Stimulated activated CD4-positive, alpha-beta T cell treated with anti-CD3 and anti-CD28 coated beads, Interleukin-4, amount 100 ng/mL, for 48 hours (primary cell): ENCODE measurements around the gene TP73.

Experiments used
- DNase-seq, 2 donors: peaks; one replicate each; pipeline ENCODE4 v3.0.0-alpha.2; 2020; ENCODE audit warnings: low read depth in 2 of 2

Gene TP73

DNA sequence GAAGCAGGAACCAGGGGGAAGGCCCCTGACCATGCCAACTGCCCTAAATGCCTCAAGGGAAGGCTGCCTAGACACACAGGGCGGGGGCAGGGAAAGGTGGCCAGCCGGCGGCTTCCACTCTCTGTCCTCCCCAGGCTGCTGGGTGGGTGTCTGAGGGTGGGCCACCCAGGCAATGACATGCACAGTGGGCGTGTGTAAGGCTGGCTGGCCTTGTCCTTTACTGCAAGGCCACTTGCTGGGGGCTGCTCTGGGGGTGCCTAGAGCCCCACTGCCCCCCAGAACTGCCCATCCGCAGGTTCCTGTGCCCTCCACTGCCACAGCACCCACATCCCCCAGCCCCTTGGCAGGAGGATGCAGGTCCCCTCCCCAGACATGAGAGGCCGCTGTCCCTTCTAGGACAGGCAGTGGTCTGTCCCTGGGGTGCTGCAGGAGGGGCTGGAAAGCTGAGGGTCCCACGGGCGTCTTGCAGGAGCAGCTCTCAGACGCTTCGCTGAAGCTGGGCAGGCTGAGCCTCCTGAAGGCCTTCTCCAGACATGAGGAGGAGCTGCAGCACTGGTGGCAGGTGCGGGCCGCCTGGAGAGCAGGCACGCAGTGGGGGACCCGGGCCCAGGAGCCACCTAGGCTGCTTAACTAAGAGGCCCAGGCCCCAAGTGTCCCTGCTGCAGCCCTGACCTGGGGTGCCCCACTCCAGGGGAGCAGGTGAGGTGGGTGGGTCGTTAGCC, 110.0 kb downstream of the TP73 start:
- DNase-seq = no peak

DNA sequence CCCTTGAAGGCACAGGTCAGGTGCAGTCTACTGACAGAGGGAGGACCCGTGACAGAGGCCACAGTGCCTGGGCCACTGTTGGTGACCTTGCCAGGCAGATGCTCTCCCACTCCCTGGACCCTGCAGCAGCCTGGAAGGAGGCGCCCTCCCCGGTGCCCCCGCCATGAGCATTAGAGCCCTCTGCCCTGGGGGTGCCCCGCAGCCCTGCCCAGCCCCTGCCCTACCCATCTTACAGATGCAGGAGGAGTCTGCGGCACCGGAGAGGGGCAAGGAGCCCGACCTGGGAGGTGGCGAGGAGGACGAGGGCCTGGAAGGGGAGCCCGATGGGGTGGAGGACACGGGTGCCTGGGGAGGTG, 110.5 kb downstream of the TP73 start:
- no peak for DNase-seq

DNA sequence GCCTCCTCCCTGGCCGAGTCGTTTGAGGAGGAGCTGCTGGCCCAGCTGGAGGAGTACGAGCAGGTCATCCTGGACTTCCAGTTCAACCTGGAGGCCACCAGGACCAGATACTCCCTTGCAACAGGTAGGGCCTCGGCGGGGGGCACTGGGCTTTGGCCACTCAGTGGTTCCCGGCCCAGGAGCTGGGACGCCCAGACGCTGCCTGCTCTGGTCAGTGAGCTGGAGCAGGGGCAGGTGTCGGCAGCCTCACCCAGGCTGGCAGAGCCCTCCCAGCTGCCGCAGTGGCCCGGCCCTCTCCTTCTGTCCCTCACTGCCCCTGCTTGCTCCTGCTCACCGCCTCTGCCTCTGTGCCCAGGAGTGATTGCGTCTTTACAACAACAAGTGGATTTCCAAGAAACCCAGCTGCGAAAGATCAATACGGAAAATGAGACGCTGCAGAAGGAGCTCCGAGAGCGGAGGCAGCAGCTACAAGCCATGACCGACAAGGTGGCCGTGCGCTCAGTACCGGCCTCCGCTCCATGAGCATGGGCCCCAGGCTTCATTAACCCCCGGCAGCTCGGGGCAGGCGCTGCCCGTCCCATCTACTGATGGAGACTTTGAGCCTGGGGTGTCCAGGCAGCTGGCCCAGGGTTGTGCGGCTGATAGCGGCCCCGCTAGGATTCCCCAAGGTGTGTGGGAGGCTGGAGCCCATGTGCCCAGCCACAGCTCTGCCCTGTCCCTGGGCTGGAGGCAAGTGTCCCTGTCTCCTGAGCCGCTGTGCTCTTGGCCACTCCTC, 111.2 kb downstream of the TP73 start:
- no peak for DNase-seq

DNA sequence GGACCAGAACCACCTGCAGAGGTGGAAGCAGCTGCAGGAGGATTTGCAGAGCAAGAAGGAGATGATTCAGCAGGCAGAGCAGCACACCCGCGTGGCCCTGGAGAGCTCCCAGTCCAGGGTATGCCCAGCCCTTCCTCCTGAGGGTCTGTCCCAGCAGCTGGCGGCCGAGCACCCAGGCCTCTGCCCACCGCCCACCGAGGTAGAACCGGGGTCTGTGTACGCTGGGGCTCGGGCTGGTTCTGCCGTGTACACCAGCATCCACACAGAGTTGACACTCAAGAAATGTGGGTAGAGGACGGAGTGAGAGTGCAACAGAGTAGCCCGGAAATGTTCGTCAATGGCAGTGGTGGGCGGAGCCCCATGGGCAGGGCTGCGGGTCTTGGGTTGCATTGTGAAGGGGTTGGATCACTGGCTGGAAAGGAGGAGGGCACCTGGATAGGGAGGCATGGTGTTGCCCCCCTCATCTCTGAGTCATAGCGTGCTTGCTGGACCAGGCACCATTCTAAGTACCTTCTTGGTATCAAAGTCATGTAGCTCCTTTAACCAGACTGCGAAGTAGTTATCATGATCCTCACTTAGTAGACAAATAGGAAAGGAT, 115.1 kb downstream of the TP73 start:
- DNase-seq = no peak

DNA sequence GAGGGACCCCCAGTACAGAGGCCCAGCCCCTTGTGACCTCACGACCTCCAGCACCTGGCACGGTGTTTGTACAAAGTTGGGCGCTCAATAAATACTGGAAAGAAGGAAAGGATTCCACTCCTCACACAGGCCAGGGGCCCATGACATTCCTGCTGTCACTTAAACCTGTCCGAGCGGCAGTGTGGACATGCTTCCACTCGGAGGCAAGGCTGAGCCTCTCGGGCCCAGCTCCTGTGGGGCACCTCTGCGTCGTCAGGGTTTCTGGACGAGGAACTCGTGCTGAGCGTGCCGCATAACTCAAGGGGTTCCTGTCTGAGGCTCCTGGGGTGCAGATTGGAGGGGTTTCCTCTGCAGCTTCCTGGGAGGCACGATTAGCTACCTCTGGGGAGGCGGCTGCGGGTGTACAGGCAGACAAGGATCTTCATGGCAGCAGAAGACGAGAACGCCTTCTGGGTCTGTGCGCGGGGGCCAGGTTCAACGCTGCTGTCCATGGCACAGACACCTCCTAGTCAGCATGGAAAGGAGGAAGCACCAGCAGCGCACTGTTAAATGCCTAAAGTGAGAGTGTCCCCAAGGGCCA, 116.6 kb downstream of the TP73 start:
- DNase-seq = no peak

DNA sequence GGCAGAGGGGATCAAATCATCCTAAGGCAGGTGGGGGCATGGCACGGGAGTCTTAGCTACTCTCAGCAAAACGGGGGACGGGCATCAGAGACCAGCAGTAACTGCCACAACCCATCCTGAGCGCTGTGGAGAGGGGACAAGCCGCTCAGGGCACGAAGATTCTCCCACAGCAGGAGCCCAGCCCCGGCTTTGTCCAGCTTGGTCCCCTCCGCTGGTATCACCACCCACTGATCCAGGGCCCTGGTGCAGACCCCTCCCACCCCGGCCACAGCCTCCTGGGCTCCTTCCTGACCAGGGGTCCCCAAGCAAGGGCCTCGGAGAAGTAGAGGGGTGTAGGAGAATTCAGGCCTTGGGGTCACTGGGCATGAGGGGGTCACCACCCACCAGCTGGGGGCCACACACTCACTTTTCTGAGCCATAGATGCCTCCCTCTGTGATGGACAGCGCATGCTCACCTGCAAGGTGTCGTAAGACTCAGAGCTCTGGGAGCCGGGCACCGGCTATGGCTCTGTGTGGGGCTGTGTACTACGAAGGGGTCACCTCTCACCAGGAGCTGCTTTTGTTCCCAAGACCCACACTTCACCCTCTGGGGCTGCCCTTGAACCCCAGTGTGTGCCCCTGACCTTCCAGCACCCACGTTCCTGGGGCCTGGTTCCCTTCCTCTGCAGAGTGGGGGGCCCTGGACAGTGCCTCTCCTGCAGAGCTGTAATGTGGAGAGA, 117.9 kb downstream of the TP73 start:
- no peak for DNase-seq

DNA sequence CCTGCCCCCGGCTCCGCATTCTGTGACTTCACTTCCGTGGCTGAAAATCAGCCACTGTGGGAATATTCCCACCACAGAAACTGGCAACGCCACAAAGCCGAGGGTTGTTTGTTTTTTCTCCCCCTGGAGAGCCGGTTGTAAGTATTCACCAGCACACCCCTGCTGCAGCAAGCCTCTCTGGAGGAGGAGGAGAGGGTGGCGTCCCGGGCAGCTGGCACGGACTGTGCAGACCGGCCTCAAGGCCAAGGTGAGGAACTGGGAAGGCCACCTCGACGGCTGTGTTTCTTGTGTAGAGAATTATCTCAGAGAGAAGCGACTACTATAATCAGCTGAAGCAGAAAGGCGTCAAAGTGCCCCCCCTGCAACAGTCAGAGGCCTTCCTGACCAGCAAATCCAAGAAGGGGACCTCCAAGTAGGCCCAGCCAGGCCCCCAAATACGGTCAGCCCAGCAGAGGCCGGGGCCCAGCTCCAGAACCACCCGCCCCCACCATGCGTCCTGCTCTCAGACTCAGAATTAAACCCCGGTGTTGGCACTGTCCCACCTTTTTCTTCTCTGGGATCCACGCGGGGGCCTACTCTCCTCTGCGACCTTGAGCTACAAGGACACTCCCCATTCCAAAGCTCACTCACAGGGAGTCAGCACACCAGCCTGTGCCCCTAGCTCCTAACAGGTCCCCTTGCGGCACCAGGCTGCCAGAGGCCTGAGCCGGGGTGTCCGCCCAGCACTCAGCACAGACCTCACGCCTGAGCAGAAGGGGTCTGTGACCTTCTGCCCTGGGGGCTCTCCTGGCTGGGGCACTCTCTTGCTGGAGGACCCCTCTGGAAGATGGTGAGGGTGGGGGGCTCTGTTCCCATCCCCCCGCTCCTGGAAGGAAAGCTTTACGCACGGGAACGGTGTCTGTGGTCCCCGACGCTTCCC, 119.1 kb downstream of the TP73 start:
- no peak for DNase-seq

DNA sequence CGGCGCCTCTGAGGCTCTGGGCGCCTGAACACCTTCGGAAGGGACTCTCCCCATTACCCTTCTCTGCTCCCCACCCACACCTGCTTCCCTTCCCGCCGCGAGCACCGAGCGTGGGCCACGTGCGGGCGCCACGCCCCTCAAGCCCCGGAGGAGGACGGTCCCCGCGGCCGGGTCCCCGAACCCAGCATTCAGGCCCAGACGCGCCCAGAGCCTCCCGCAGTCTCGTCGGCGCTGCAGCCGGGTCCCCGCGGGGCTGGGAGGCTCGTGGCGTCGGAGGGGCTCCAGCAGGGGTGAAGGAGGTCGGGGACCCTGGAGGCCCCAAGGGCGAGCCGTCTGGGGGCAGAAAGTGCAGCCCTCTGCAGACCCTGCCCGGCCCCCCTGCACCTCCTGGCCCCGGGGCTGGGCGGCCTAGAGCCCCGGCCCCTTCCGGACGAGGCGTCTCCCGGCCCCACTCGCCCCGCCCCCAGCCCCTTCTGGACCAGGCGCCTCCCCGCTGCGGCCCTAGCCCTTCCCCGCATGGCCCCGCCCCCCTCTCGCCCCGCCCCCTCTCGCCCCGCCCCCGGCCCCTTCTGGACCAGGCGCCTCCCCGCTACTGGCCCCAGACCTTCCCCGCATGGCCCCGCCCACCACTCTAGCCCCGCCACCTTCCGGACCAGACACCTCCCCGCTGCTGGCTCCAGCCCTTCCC, 119.9 kb downstream of the TP73 start:
- DNase-seq = peak; percentile 83 to 88

DNA sequence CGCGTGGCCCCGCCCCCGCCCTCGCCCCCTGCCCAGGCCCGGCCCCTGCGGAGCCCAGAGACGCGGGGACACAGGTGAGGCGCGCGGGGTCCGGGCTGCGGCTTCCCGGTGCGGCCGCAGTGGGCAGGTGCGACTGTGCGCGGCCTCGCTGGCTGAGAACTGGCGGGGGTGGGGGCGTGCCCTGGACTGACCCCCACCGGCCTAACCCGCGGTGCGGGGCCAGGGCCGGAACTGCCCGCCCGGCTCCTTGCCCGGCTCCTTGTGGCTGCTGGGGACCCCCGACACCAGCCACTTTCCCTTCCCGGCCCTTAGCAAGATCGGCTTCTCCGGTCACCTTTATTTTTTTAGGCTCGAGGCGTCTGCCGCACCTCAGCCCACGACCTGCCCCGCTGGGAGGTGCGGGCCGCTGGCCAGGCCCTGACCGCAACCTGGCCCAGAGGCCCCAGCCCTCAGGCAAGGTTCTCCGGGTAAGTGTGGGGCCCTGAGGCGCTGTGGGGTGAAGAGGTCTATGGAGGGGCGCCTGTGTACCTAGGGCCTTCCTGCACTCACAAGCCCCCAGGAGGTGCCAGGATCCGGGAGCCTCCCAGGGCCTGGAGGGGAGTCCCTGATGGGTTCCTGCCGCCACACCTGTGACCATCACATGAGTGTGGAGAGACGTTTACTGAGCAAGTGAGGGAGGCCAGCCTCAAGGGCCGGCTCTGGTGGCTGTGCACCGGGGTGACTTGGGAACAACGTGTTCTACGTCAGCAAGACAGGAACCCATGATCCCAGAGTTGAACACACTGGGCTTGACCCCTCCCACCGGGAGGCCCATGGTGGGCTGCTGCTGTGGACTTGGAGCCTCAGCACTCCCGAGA, 120.6 kb downstream of the TP73 start, which contains the start of gene SMIM1:
Gene SMIM1 (plus strand): TSS at position 35 of the 857 bp plus-strand sequence. CDS start 2,625 bp downstream, outside the sequence.
- DNase-seq = no peak

DNA sequence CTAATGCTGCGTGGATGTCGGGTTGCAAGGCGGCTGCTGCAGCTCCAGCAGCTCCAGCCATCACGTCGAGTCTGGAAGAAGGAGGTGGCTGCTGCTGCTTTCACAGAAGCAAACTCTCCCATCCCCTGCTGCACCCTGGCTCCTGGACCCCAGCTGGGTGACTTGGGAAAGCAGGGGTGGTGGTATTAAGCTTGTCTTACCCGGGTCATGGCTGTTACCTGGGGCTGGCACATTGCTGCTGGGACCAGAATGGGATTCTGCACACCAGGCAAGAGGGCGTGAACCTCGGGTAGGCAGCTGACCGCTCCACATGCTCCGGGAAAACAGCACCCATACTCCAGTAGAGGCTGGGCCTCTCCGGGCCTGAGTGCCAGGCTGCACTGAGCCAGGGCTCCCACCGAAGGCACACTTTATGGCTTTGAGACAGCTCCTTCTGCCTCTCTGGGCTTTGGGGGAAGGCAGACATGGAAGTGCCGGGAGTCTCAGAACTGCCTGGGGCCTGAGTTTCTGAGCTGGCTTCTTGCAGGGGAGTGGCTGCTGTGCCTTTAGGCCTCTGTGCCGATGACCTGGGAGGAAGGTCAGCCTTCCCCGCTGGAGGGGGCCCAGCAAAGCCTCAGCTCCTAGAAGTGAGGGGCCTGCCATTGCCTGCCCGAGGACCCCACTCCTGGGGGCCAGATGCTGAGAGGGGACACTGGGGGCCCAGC, 121.4 kb downstream of the TP73 start:
- no peak for DNase-seq

DNA sequence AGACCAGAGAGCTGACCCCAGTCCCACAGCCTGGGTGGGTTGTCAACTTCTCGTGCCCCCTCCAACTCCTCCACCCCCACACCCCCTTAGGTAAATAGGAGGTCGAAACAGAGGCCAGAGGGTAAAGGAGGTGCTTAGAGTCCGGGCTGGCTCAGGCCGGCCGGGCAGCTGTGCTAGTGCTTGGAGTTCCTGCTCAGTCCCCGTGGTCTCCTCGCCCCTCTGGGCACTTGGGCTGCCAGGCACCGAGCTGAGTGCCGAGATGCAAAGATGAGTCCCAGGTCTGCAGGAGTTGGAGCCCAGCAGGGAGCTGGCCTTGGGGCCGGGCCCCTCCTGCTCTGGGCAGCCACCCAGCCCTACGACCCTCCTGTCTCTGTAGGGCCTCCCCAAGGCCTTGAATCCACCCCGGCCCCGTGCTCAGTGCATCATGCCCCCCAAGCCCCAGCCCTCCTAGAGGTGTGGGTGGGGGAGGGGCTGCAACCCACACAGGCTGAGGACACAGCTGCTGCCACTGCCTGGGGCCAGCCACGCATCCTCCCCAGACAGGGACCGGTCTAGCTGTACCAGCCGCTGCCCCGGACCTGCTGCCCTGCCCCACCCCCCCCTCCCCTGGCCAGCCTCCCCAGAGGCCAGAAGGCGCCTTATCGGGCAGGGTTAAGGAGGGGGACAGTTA, 122.1 kb downstream of the TP73 start:
- no peak for DNase-seq

DNA sequence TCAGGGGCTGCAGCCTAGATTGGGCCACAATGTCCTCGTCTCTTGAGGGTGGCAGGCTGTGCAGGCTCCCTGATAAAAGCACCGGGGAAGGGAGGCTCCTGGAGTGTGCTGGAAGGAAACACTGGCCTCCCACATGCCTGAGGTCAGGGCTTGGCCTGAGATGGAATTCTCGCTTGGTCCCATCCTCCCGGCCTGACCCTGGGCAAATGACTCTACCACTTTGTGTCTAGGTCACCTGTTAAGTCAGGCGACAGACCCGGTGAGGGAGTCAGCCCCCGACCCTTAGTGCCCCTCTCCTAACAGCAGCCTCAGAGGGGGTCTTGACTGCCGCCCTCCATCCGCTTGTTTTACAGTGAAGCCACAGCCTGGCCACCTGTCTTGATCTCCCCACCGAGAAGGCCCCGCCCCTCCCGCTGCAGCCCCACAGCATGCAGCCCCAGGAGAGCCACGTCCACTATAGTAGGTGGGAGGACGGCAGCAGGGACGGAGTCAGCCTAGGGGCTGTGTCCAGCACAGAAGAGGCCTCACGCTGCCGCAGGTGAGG, 122.7 kb downstream of the TP73 start:
- DNase-seq = no peak

DNA sequence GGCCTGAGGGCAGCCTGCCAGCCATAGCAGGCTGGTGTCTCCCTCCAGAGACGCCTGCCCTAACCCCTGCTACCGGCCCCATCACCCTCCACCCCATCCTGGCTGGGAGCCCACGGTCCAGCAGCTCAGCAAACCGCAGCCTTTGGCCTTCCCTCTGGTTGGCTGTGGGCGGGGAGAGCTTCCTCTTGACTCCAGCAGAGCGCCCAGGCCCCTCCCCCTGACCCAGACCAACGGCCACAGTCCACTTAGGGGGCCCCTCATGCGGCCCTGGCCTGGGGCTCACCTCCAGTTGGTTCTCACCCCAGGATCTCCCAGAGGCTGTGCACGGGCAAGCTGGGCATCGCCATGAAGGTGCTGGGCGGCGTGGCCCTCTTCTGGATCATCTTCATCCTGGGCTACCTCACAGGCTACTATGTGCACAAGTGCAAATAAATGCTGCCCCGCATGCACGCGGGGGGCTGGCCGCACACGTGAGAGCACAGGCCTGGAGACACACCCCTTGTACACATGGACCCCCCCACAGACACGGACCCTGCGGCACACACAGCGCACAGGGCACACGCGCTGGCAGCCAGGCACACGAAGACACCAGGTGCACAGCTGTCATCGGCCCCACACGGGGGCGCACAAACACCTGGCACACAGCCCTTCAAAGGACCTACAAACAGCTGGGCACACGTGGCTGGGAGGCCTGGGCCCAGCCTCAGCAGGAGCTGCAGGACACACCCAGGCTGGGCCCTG, 123.3 kb downstream of the TP73 start:
- peak in 1 of 2 donors; percentile 47 for DNase-seq

DNA sequence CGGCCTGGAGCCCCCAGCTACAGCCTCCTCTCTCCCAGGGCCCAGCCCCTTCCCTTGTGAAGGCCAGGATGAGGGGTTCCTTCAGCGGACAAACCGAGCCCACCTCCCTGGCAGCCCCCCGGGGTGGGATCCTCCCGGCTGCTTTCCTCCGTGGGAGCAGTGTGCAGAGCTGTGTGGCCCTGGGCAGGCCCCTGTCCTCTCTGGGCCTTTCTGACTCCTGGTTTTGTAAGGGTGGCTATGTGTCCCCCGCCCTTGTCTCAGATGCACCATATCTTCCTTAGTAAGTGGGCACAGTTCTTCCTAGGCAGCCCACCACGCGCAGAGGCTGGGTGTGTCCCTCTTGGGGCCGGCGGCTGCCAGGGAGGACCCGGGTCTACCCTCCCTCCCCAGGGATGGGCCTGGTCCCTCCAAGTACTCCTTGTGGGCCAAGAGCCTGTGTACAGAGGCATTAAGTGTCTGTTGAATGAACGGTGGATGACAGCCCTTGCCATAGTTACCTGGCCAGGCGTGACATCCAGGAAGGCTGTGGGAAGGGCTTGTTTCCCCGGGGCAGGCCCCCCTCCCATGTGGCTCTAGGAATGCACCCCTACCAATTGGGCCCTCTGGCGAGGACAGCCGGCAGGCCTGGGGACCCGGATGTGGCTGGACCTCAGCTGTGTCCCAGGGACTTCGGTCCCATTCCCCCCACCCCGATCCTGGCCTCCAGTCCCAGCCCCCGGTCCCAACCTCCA, 124.1 kb downstream of the TP73 start:
- no peak for DNase-seq

DNA sequence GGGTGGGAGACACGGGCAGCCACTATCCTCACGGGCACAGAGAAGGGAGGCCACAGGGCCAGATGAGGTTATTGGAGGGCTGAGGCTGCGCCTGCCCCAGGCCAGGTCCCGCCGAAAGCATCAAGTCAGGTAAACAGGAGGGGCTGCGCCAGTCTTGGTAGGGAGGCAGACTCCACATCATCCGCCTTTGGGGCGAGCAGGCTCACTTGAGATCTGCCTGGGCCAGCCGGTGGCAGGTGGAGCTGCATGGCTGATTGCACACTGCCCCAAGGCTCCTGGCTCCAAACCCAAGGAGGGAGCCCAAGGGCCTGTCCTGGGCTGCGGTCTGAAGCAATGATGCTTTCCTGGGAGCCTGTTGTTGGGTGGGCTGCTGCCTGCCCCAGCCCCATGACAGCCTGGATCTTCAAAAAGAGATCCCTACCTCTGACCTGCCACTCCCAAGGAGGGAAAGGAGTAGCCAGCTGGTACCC, 124.8 kb downstream of the TP73 start:
- no peak for DNase-seq
